ENCODE measurements around the gene SNX15. TPM values are rescaled to one million over a fixed set of nuclear protein-coding genes. Genes with fewer than 3 reads are reported as not detected.

The SNX15 gene
- total RNA-seq, 4 donors from 2014 or later, result 15.7 to 39.0 (median 27.3) TPM

DNA sequence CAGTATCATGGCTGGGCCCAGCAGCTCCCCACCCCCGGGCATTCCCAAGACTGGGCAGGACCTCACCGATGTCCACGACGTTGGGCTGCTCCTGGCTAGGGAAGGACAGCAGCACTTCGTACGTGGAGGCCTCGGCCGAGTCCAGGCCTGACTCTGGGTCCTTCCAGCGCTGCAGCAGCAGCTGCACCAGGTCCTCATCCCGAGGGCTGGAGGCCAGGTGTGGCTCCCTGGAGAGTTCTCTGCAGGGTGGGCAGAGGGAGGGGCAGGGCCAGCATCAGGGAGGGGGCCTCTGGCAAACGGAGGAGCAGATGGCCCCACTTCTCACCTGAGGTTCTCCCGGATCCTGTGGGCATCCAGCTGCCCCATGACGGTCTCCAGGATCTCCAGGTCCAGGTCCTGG lies 30.8 kb downstream of the SNX15 start:
- Histone ChIP-seq H3K36me3 (no peaks in the 10 kb centered on the region), H3K9me3 (no peaks in the 10 kb centered on the region), H3K4me3 (peak overlapping the region in 3 of 4 donors; percentile 27 to 58 (median 56)), H3K27me3 (no peaks in the 10 kb centered on the region), H3K27ac (peak overlapping the region in 3 of 4 donors; percentile 36 to 87 (median 76)), H3K4me1 (peaks cover 0 to 29% (median 7%) of the 10 kb centered on the region in 4 donors)
- no peak for TF ChIP-seq POLR2A (IDR thresholded peaks at IDR 0.05)
- TF ChIP-seq, protein P1, sequence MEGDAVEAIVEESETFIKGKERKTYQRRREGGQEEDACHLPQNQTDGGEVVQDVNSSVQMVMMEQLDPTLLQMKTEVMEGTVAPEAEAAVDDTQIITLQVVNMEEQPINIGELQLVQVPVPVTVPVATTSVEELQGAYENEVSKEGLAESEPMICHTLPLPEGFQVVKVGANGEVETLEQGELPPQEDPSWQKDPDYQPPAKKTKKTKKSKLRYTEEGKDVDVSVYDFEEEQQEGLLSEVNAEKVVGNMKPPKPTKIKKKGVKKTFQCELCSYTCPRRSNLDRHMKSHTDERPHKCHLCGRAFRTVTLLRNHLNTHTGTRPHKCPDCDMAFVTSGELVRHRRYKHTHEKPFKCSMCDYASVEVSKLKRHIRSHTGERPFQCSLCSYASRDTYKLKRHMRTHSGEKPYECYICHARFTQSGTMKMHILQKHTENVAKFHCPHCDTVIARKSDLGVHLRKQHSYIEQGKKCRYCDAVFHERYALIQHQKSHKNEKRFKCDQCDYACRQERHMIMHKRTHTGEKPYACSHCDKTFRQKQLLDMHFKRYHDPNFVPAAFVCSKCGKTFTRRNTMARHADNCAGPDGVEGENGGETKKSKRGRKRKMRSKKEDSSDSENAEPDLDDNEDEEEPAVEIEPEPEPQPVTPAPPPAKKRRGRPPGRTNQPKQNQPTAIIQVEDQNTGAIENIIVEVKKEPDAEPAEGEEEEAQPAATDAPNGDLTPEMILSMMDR (IDR thresholded peaks at IDR 0.05), result no peak
- DNase-seq, result no peak

DNA sequence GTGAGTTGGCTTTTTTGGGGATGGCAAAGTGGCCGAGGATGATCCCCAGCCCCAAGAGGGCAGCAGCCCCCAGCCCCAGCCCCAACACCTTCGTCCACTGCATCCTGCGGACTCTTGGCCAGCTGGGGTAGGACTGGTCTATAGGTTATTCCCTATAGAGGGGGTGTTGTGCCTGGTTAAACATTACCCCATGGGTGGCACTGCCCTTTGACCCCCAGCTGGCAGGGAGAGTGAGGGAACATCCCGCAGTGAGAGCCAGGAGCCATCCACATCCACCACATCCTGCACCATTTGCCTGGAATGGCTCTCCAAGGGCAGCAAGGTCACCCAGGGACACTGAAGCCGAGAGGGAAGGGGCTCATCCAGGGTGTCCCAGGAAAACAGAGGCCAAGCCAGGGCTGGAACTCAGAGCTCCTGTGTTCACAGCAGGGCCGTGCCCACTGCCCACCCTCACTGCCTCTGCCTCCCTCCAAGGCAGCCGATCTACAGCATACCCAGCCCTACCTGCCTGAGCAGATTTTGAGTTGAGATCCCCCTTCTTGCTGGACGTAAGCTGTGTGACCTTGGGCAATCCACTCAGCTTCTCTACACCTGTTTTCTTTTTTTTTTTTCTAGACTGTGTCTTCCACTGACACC lies 31.3 kb downstream of the SNX15 start, which contains the start of gene NAALADL1:
Gene NAALADL1, minus strand, starts transcription at position 135 of the 636 bp plus-strand sequence. Its CDS starts 32 bp downstream, at position 103.
- peak; percentile 63 to 78 for TF ChIP-seq POLR2A (IDR thresholded peaks at IDR 0.05)
- TF ChIP-seq, protein P1 (IDR thresholded peaks at IDR 0.05), result no peak
- Histone ChIP-seq H3K36me3 (no peaks in the 10 kb centered on the region), H3K27ac (peak within 1 kb of the TSS in 3 of 4 donors; percentile 55 to 87 (median 76)), H3K9me3 (no peaks in the 10 kb centered on the region), H3K4me3 (peak within 1 kb of the TSS in 3 of 4 donors; percentile 27 to 58 (median 56)), H3K27me3 (no peaks in the 10 kb centered on the region), H3K4me1 (peaks cover 0 to 24% (median 7%) of the 10 kb centered on the region in 4 donors)
- peak in 2 of 3 donors; percentile 85 to 86 for DNase-seq

DNA sequence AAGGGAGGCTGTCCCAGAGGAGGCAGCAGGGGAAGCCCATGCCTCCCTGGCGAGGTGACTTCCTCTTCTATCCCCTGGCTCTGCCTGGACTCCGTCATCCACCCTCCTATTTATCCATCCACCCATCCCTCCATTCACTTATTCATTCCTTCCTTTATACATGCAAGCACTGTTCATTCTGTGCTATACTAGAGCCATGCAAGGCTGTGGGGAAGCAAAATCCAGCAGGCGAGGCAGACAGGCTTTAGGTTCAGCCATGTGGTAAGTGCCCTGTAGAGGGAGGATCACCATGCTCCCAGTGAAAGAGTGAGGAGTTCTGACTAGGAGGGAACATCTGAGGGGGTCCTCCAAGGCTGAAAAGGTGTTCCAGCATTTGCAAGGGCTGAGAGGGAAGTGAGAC lies 32.3 kb downstream of the SNX15 start:
- Histone ChIP-seq H3K27ac (peak overlapping the region in 3 of 4 donors; percentile 10 to 87 (median 76)), H3K9me3 (no peaks in the 10 kb centered on the region), H3K27me3 (no peaks in the 10 kb centered on the region), H3K4me1 (peaks cover 0 to 17% (median 4%) of the 10 kb centered on the region in 4 donors), H3K36me3 (no peaks in the 10 kb centered on the region), H3K4me3 (no peak overlapping the region)
- TF ChIP-seq, protein P1 (IDR thresholded peaks at IDR 0.05), result no peak
- TF ChIP-seq POLR2A (IDR thresholded peaks at IDR 0.05), result no peak
- no peak for DNase-seq

DNA sequence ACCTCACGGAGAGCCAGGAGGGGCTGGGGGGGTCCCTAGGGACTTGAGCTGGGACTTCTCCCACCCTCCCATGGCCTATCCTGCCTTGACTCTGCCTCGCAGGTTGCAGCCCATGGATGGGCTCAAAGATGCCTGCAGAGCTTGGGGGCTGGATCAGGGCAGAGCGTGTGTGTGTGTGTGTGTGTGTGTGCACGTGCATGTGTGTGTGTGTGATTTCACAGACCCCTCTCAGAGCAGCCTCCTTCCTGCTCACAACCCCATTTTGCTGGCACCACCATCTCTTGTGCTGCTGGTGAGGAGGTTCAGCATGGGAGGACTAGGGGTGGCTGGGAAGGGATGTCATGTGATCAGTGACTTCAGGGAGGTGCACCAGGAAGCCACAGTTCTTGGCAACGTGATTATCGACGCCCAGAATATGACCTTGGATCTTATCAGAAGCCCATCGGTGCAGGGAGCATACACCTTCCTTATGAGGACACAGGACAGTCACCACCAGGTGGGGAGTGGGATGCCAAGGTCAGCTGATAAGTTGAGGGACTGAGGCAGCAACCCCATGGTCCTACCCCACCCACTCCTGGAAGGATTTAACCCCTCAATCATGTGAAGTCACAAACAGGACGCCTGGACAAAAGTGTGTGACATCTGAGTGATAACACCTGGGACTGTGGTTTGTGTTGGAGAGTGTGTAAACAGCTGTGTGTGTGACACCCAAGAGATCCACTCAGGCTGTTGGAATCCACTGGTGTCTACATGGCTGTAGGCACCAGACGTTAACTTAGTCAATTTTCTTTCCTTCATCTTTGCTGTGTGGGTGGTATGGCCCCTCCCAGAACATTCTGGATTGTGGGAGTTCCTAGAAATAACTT lies 33.0 kb downstream of the SNX15 start:
- Histone ChIP-seq H3K9me3 (no peaks in the 10 kb centered on the region), H3K4me3 (no peak overlapping the region), H3K4me1 (peaks cover 0 to 17% (median 4%) of the 10 kb centered on the region in 4 donors), H3K27me3 (no peaks in the 10 kb centered on the region), H3K27ac (peak overlapping the region in 3 of 4 donors; percentile 10 to 87 (median 76)), H3K36me3 (no peaks in the 10 kb centered on the region)
- DNase-seq, result peak in 2 of 3 donors; percentile 68 to 76
- peak in 1 of 2 donors; percentile 32 for TF ChIP-seq POLR2A (IDR thresholded peaks at IDR 0.05)
- TF ChIP-seq, protein P1 (IDR thresholded peaks at IDR 0.05), result peak in 3 of 6 experiments; percentile 12 to 29 (median 22)

DNA sequence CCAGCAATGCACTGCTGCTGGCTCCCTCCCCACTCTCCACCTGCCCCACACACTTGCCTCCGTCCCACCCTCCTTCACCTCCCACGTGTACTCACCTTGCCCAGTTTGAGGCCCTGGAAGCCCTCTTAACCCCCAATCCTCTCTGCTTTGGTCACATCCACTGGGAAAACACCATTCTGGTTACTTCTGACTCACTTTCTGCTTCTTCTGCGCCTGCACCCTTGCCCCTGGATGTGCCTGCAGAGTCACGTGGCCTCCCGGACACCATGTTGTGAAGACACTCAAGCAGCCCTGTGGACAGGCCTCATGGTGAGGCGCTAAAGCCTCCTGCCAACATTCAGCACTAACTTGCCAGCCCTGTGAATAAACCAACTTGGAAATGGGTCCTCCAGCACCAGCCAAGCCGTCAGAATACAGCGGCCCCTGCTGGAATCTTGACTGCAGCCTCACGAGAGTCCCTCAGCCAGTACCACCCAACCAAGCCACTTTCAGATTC lies 33.7 kb downstream of the SNX15 start:
- Histone ChIP-seq H3K9me3 (no peaks in the 10 kb centered on the region), H3K4me1 (peaks cover 0 to 19% (median 4%) of the 10 kb centered on the region in 4 donors), H3K27ac (peak overlapping the region in 2 of 4 donors; percentile 76 to 87), H3K27me3 (no peaks in the 10 kb centered on the region), H3K4me3 (no peak overlapping the region), H3K36me3 (no peaks in the 10 kb centered on the region)
- DNase-seq, result no peak
- TF ChIP-seq, protein P1 (IDR thresholded peaks at IDR 0.05), result no peak
- no peak for TF ChIP-seq POLR2A (IDR thresholded peaks at IDR 0.05)
